GM23338 (cell line): ENCODE data around the gene DCAF7. TPM values are rescaled to one million over a fixed set of nuclear protein-coding genes. Genes with fewer than 3 reads are reported as not detected.

Experiments
- ATAC-seq: fragments of 200-7000 bp; cut with Tn5 transposase; 3 replicates; pipeline ENCODE4 v1.9.1; 2020
- DNase-seq: peaks from one replicate; pipeline ENCODE4 v3.0.0-alpha.2; 2015; ENCODE audit warnings: low spot score
- H2AFZ ChIP-seq: fragments of 200-600 bp; sonication (generic); 2 replicates; pipeline ENCODE4 v1.8.0; 2016; ENCODE audit warnings: antibody characterized with exemption, mild to moderate bottlenecking, moderate library complexity
- H3F3A ChIP-seq: fragments of 200-600 bp; sonication (generic); replicated peaks from 2 replicates; pipeline ENCODE4 v1.8.0; 2017; ENCODE audit warnings: antibody characterized with exemption, mixed run types, low read depth
- H3K27ac ChIP-seq: fragments of 200-600 bp; sonication (generic); 2 replicates; pipeline ENCODE4 v1.6.1; 2016; ENCODE audit warnings: low read depth
- H3K27me3 ChIP-seq: fragments of 200-600 bp; sonication (generic); 2 replicates; pipeline ENCODE4 v1.8.0; 2016; ENCODE audit warnings: mild to moderate bottlenecking, mixed run types, moderate library complexity; ENCODE audit not compliant: insufficient read depth
- H3K36me3 ChIP-seq: fragments of 200-600 bp; sonication (generic); 2 replicates; pipeline ENCODE4 v1.8.0; 2016; ENCODE audit warnings: mild to moderate bottlenecking; ENCODE audit not compliant: insufficient read depth
- H3K4me1 ChIP-seq: fragments of 200-600 bp; sonication (generic); 2 replicates; pipeline ENCODE4 v1.8.0; 2016; ENCODE audit warnings: mild to moderate bottlenecking, moderate library complexity; ENCODE audit not compliant: insufficient read depth
- H3K4me2 ChIP-seq: fragments of 200-600 bp; sonication (generic); 2 replicates; pipeline ENCODE4 v1.7.1; 2017; ENCODE audit warnings: mixed run types
- H3K4me3 ChIP-seq: fragments of 200-600 bp; sonication (generic); 2 replicates; pipeline ENCODE4 v1.6.1; 2016; ENCODE audit warnings: mixed run types
- H3K79me2 ChIP-seq: fragments of 200-600 bp; sonication (generic); replicated peaks from 2 replicates; pipeline ENCODE4 v1.8.0; 2017; ENCODE audit warnings: mild to moderate bottlenecking; ENCODE audit not compliant: insufficient read depth
- H3K9me2 ChIP-seq: fragments of 200-600 bp; sonication (generic); 2 replicates; pipeline ENCODE4 v1.8.0; 2017; ENCODE audit not compliant: insufficient read depth
- H4K20me1 ChIP-seq: fragments of 200-600 bp; sonication (generic); replicated peaks from 2 replicates; pipeline ENCODE4 v1.8.0; 2017; ENCODE audit warnings: mild to moderate bottlenecking; ENCODE audit not compliant: insufficient read depth
- H3K27ac Mint-ChIP-seq: 2 replicates; pipeline ENCODE4 v1.8.0; 2020; ENCODE audit warnings: inconsistent platforms, mild to moderate bottlenecking, moderate library complexity, mixed read lengths
- H3K27me3 Mint-ChIP-seq: 3 replicates; pipeline ENCODE4 v1.8.0; 2022; ENCODE audit warnings: low read depth, mild to moderate bottlenecking, moderate library complexity, mixed read lengths, inconsistent platforms; ENCODE audit not compliant: insufficient read depth, poor library complexity
- H3K36me3 Mint-ChIP-seq: 3 replicates; pipeline ENCODE4 v1.8.0; 2021; ENCODE audit warnings: low read depth, mild to moderate bottlenecking, inconsistent platforms, moderate library complexity, mixed read lengths
- H3K4me1 Mint-ChIP-seq: 3 replicates; pipeline ENCODE4 v1.8.0; 2020; ENCODE audit warnings: mild to moderate bottlenecking, inconsistent platforms, mixed read lengths
- H3K4me3 Mint-ChIP-seq: 3 replicates; pipeline ENCODE4 v1.8.0; 2021; ENCODE audit warnings: moderate library complexity, mild to moderate bottlenecking, inconsistent platforms, mixed read lengths
- H3K9me3 Mint-ChIP-seq: 3 replicates; pipeline ENCODE4 v1.8.0; 2020; ENCODE audit warnings: moderate library complexity, mild to moderate bottlenecking, inconsistent platforms, mixed read lengths
- EZH2 ChIP-seq: fragments of 200-600 bp; sonication (generic); IDR thresholded peaks from one replicate; pipeline ENCODE4 v1.8.0; 2017; ENCODE audit warnings: antibody characterized with exemption, mild to moderate bottlenecking, low read depth; ENCODE audit not compliant: unreplicated experiment
- POLR2AphosphoS5 ChIP-seq: IDR thresholded peaks from 2 replicates; pipeline ENCODE4 v1.6.1; 2016; ENCODE audit warnings: antibody characterized with exemption, low read depth
- ZNF331 ChIP-seq: fragments of 250-450 bp; sonication (Bioruptor Pico); IDR thresholded peaks from 2 replicates; pipeline ENCODE4 v1.5.0; 2020; ENCODE audit warnings: low read depth, mild to moderate bottlenecking, moderate library complexity
- polyA plus RNA-seq: library from polyadenylated mRNA; unstranded; fragments of >200 nt; fragmentation: Nextera tagmentation; extraction: Ambion mirVana; gene quantifications from 2 replicates; pipeline ENCODE4 v1.2.1, GENCODE V29; 2016
- total RNA-seq: library from RNA; depleted of rRNA; stranded (reverse); fragments of >200 nt; shearing (Covaris generic); gene quantifications from 2 replicates; pipeline ENCODE4 v1.2.3, GENCODE V29; 2014
- TF ChIP-seq, protein P1 (sequence below): IDR thresholded peaks from one replicate; pipeline ENCODE4 v1.6.1; 2018; ENCODE audit warnings: antibody characterized with exemption; ENCODE audit not compliant: unreplicated experiment
- TF ChIP-seq, protein P2 (sequence below): fragments of 250-450 bp; sonication (Bioruptor Pico); IDR thresholded peaks from 2 replicates; pipeline ENCODE4 v1.5.0; 2020; ENCODE audit warnings: mild to moderate bottlenecking, moderate library complexity

DCAF7 gene
- total and polyA plus RNA-seq, 2 experiments from 2014 or later, result 31.3 to 60.1 TPM

DNA sequence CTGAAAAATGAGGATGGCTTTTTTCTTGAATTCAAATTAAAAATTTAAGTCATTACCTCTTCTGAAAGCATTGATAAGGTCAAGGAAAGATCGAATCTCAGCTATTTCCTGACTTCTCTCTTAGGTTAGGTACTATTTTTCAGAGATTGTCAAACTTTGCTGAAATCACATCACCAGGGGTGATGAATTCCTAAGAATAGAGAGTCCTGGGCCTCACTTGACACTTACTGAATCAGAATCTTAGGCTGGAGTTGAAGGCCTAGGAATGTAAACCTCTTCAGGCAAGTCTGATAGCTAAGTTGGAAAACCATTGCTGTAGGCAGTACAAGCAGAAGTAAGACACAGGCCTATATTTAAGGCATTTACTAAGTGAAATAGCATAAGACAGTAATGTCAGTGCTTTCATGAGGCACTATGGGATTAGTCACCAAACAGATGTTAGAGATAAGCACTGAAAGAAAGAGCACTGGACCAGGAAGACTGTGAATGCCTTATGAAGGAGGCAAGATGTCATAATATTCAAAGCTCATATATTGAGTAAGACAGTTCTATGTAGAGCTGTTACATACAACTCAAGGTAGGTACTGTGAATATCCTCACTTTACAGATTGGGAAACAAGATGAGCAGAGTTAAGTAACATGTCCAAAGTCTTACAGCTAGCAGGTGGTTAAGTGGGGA is 21.5 kb downstream of the DCAF7 start:
- Mint-ChIP-seq H3K4me1 (no peaks in the 10 kb centered on the region), H3K9me3 (no peaks in the 10 kb centered on the region), H3K4me3 (no peak overlapping the region), H3K27me3 (no peaks in the 10 kb centered on the region), H3K27ac (no peak overlapping the region), H3K36me3 (no peaks in the 10 kb centered on the region)
- H3K27ac ChIP-seq, result no peak overlapping the region
- H2AFZ ChIP-seq, result no peak overlapping the region
- no peak for TF ChIP-seq EZH2
- no peak for TF ChIP-seq ZNF331 (CRISPR knock-in tag)
- TF ChIP-seq, protein P1, sequence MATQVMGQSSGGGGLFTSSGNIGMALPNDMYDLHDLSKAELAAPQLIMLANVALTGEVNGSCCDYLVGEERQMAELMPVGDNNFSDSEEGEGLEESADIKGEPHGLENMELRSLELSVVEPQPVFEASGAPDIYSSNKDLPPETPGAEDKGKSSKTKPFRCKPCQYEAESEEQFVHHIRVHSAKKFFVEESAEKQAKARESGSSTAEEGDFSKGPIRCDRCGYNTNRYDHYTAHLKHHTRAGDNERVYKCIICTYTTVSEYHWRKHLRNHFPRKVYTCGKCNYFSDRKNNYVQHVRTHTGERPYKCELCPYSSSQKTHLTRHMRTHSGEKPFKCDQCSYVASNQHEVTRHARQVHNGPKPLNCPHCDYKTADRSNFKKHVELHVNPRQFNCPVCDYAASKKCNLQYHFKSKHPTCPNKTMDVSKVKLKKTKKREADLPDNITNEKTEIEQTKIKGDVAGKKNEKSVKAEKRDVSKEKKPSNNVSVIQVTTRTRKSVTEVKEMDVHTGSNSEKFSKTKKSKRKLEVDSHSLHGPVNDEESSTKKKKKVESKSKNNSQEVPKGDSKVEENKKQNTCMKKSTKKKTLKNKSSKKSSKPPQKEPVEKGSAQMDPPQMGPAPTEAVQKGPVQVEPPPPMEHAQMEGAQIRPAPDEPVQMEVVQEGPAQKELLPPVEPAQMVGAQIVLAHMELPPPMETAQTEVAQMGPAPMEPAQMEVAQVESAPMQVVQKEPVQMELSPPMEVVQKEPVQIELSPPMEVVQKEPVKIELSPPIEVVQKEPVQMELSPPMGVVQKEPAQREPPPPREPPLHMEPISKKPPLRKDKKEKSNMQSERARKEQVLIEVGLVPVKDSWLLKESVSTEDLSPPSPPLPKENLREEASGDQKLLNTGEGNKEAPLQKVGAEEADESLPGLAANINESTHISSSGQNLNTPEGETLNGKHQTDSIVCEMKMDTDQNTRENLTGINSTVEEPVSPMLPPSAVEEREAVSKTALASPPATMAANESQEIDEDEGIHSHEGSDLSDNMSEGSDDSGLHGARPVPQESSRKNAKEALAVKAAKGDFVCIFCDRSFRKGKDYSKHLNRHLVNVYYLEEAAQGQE, result no peak
- TF ChIP-seq, protein P2, sequence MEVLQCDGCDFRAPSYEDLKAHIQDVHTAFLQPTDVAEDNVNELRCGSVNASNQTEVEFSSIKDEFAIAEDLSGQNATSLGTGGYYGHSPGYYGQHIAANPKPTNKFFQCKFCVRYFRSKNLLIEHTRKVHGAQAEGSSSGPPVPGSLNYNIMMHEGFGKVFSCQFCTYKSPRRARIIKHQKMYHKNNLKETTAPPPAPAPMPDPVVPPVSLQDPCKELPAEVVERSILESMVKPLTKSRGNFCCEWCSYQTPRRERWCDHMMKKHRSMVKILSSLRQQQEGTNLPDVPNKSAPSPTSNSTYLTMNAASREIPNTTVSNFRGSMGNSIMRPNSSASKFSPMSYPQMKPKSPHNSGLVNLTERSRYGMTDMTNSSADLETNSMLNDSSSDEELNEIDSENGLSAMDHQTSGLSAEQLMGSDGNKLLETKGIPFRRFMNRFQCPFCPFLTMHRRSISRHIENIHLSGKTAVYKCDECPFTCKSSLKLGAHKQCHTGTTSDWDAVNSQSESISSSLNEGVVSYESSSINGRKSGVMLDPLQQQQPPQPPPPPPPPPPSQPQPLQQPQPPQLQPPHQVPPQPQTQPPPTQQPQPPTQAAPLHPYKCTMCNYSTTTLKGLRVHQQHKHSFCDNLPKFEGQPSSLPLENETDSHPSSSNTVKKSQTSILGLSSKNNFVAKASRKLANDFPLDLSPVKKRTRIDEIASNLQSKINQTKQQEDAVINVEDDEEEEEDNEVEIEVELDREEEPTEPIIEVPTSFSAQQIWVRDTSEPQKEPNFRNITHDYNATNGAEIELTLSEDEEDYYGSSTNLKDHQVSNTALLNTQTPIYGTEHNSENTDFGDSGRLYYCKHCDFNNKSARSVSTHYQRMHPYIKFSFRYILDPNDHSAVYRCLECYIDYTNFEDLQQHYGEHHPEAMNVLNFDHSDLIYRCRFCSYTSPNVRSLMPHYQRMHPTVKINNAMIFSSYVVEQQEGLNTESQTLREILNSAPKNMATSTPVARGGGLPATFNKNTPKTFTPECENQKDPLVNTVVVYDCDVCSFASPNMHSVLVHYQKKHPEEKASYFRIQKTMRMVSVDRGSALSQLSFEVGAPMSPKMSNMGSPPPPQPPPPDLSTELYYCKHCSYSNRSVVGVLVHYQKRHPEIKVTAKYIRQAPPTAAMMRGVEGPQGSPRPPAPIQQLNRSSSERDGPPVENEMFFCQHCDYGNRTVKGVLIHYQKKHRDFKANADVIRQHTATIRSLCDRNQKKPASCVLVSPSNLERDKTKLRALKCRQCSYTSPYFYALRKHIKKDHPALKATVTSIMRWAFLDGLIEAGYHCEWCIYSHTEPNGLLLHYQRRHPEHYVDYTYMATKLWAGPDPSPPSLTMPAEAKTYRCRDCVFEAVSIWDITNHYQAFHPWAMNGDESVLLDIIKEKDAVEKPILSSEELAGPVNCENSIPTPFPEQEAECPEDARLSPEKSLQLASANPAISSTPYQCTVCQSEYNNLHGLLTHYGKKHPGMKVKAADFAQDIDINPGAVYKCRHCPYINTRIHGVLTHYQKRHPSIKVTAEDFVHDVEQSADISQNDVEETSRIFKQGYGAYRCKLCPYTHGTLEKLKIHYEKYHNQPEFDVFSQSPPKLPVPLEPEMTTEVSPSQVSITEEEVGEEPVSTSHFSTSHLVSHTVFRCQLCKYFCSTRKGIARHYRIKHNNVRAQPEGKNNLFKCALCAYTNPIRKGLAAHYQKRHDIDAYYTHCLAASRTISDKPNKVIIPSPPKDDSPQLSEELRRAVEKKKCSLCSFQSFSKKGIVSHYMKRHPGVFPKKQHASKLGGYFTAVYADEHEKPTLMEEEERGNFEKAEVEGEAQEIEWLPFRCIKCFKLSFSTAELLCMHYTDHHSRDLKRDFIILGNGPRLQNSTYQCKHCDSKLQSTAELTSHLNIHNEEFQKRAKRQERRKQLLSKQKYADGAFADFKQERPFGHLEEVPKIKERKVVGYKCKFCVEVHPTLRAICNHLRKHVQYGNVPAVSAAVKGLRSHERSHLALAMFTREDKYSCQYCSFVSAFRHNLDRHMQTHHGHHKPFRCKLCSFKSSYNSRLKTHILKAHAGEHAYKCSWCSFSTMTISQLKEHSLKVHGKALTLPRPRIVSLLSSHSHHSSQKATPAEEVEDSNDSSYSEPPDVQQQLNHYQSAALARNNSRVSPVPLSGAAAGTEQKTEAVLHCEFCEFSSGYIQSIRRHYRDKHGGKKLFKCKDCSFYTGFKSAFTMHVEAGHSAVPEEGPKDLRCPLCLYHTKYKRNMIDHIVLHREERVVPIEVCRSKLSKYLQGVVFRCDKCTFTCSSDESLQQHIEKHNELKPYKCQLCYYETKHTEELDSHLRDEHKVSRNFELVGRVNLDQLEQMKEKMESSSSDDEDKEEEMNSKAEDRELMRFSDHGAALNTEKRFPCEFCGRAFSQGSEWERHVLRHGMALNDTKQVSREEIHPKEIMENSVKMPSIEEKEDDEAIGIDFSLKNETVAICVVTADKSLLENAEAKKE (CRISPR knock-in tag), result no peak
- TF ChIP-seq POLR2AphosphoS5, result no peak
- H3K4me3 ChIP-seq, result no peak overlapping the region
- H3K79me2 ChIP-seq, result peaks cover 94% of the 10 kb centered on the region
- DNase-seq (no peak), ATAC-seq (no peak)
- no peaks in the 10 kb centered on the region for H3K4me1 ChIP-seq
- no peaks in the 10 kb centered on the region for H3K9me2 ChIP-seq
- no peak overlapping the region for H3K4me2 ChIP-seq
- H3K27me3 ChIP-seq, result no peaks in the 10 kb centered on the region
- no peaks in the 10 kb centered on the region for H3K36me3 ChIP-seq
- H3F3A ChIP-seq, result no peaks in the 10 kb centered on the region; the same call in 1 of the 2 replicates
- peaks cover 34% of the 10 kb centered on the region for H4K20me1 ChIP-seq
